ENCODE data around the gene TTBK2. TPM values are rescaled to one million over a fixed set of nuclear protein-coding genes. Genes with fewer than 3 reads are reported as not detected.

The TTBK2 gene
- total and polyA plus RNA-seq, 2 experiments from 2014 or later: 11.9 to 29.0 TPM

DNA sequence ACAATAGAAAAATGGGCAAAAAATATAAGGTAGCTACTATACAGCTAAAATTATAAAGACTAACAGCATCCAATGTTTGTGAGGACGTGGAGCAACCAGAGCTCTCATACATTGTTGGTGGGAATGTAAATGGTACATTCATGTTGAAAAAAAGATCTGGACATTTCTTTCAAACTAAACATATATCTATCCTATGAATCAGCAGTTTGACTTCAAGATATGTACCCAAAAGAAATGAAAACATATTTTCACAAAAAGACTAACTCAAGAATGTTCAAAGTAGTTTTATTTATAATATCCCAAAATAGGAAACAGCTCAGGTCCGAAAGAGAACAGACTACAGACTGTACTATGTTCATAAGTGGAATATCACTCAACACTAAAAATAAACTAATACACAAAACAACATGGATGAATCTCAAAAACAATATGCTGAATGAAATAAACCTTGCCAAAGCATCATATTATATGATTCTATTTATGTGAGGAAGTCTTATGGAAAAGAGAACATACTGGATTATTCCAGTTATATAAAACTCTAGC lies 8.8 kb upstream of the TTBK2 start:
- Histone ChIP-seq H3K4me1 (ENCODE audit: low read depth) (no peaks in the 10 kb centered on the region), H3K27me3 (no peaks in the 10 kb centered on the region), H3K36me3 (no peaks in the 10 kb centered on the region), H3K4me3 (no peak overlapping the region), H3K9me3 (ENCODE audit: low read depth) (no peaks in the 10 kb centered on the region), H3K27ac (no peak overlapping the region)
- no peak for TF ChIP-seq CTCF (IDR thresholded peaks at IDR 0.05; ENCODE audit: low read depth, low read length)
- DNase-seq (ENCODE audit: low read depth in 1 of 2, low spot score in 1 of 2): no peak

- Histone ChIP-seq H3K27ac (no peak overlapping the region), H3K4me3 (peak overlapping the region; percentile 90), H3K36me3 (no peaks in the 10 kb centered on the region), H3K4me1 (ENCODE audit: low read depth) (peaks cover 8% of the 10 kb centered on the region), H3K27me3 (peaks cover 9% of the 10 kb centered on the region), H3K9me3 (ENCODE audit: low read depth) (no peaks in the 10 kb centered on the region)
- DNase-seq (ENCODE audit: low read depth in 1 of 2, low spot score in 1 of 2): peak in 1 of 2 donors; percentile 44
- TF ChIP-seq CTCF (IDR thresholded peaks at IDR 0.05; ENCODE audit: low read depth, low read length): no peak
Measured at GRCh38 chr15:42921342-42921731, 759 bp upstream of the TTBK2 start.

- H3K36me3 ChIP-seq: no peaks in the 10 kb centered on the region
- DNase-seq (ENCODE audit: low read depth in 1 of 2, low spot score in 1 of 2): peak; percentile 38 to 69
- H3K27ac ChIP-seq: peak overlapping the region; percentile 61
- H3K4me1 ChIP-seq (ENCODE audit: low read depth): peaks cover 8% of the 10 kb centered on the region
- peak overlapping the region; percentile 90 for H3K4me3 ChIP-seq
- peaks cover 9% of the 10 kb centered on the region for H3K27me3 ChIP-seq
- no peak for TF ChIP-seq CTCF (IDR thresholded peaks at IDR 0.05; ENCODE audit: low read depth, low read length)
- no peaks in the 10 kb centered on the region for H3K9me3 ChIP-seq (ENCODE audit: low read depth)
Measured at GRCh38 chr15:42919799-42920518, 619 bp downstream of the TTBK2 start.

DNA sequence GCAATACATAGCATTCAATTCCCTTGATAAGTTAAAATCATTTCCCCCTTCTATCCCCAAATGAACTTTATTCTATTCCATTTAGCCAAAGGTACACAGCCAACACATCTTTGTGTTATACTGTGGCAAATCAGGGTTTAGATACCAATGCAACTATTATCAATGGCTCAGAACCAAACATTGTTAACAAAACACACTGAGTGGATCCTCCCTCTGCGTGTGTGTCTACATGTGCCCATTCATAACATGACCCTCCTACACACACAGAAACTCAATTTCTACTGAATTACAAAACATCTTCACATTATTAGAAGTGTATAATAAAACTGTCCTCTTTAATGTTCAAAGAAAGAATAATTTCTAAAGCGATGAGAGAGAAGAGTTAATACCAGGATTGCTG lies 1.3 kb downstream of the TTBK2 start:
- TF ChIP-seq CTCF (IDR thresholded peaks at IDR 0.05; ENCODE audit: low read depth, low read length): no peak
- peak in 1 of 2 donors; percentile 16 for DNase-seq (ENCODE audit: low read depth in 1 of 2, low spot score in 1 of 2)
- H3K4me3 ChIP-seq: peak overlapping the region; percentile 90
- H3K27ac ChIP-seq: peak overlapping the region; percentile 61
- no peaks in the 10 kb centered on the region for H3K9me3 ChIP-seq (ENCODE audit: low read depth)
- peaks cover 9% of the 10 kb centered on the region for H3K27me3 ChIP-seq
- H3K4me1 ChIP-seq (ENCODE audit: low read depth): peaks cover 8% of the 10 kb centered on the region
- no peaks in the 10 kb centered on the region for H3K36me3 ChIP-seq

GRCh38 chr15:42918047-42918446 lies 2.5 kb downstream of the TTBK2 start:
- no peak overlapping the region for H3K4me3 ChIP-seq

More at GRCh38 chr15:42918047-42918446, 2.5 kb downstream of the TTBK2 start:
- H3K4me1 ChIP-seq (ENCODE audit: low read depth): peaks cover 8% of the 10 kb centered on the region
- H3K36me3 ChIP-seq: no peaks in the 10 kb centered on the region
- peaks cover 4% of the 10 kb centered on the region for H3K27me3 ChIP-seq
- no peaks in the 10 kb centered on the region for H3K9me3 ChIP-seq (ENCODE audit: low read depth)
- TF ChIP-seq CTCF (IDR thresholded peaks at IDR 0.05; ENCODE audit: low read depth, low read length): no peak
- no peak overlapping the region for H3K27ac ChIP-seq
- no peak for DNase-seq (ENCODE audit: low read depth in 1 of 2, low spot score in 1 of 2)

All from cardiac muscle cell (in vitro differentiated cells and primary cell).